OCI-LY3 (cell line): ENCODE results near the gene ZNF525.

Source experiments
- CTCF ChIP-seq: fragments of 200-600, 300-600 bp; sonication (generic); IDR thresholded peaks from 2 replicates; pipeline ENCODE4 v1.5.1; 2014; ENCODE audit warnings: antibody characterized with exemption, low read length, low read depth
- EZH2phosphoT487 ChIP-seq: fragments of 200-600 bp; shearing (Covaris generic); IDR thresholded peaks from 2 replicates; pipeline ENCODE4 v1.6.1; 2018; ENCODE audit warnings: antibody characterized with exemption, mixed run types, low read depth

GRCh38 chr19:53389571-53389970 lies 24.1 kb downstream of the ZNF525 start:
- TF ChIP-seq CTCF = no peak
- no peak for TF ChIP-seq EZH2phosphoT487
